Upper lobe of left lung (tissue), 6 donors: ENCODE data around the gene SYT9. TPM values are rescaled to one million over a fixed set of nuclear protein-coding genes. Genes with fewer than 3 reads are reported as not detected.

Source experiments
- ATAC-seq, 2 donors: fragments of 200-7000 bp; cut with Tn5 transposase; one replicate each; pipeline ENCODE4 v1.9.1; 2022; ENCODE audit warnings: mild to moderate bottlenecking in 2 of 2, moderate library complexity in 2 of 2; ENCODE audit not compliant: low FRiP score in 2 of 2
- DNase-seq, 2 donors: peaks; one replicate each; pipeline ENCODE4 v3.0.0-alpha.2; 2019 to 2020
- H3K27ac ChIP-seq, 4 donors: fragments of 200-600 bp; sonication (generic); one replicate each; pipeline ENCODE4 v1.5.1; 2016 to 2019
- H3K27me3 ChIP-seq, 4 donors: fragments of 200-600 bp; sonication (generic); one replicate each; pipeline ENCODE4 v1.5.1; 2017 to 2019
- H3K36me3 ChIP-seq, 4 donors: fragments of 200-600 bp; sonication (generic); one replicate each; pipeline ENCODE4 v1.5.1; 2016 to 2019
- H3K4me1 ChIP-seq, 4 donors: fragments of 200-600 bp; sonication (generic); one replicate each; pipeline ENCODE4 v1.5.1; 2018 to 2019
- H3K4me3 ChIP-seq, 4 donors: fragments of 200-600 bp; sonication (generic); one replicate each; pipeline ENCODE4 v1.5.1; 2017 to 2019; ENCODE audit warnings: mild to moderate bottlenecking in 2 of 4, moderate library complexity in 1 of 4
- H3K9me3 ChIP-seq, 4 donors: fragments of 200-600 bp; sonication (generic); one replicate each; pipeline ENCODE4 v1.5.1; 2018 to 2019
- CTCF ChIP-seq, 6 experiments: fragments of 450-650 bp in 4 of 6; fragments of 200-600 bp in 2 of 6; sonication (generic) in 2 of 6; IDR thresholded peaks; one replicate each; pipeline ENCODE4 v1.5.1; 2016 to 2019; ENCODE audit warnings: antibody characterized with exemption in 6 of 6
- EP300 ChIP-seq, 4 donors: sonication (generic); formaldehyde crosslinking; IDR thresholded peaks; one replicate each; pipeline ENCODE4 v1.5.1; 2017; ENCODE audit warnings: antibody characterized with exemption in 4 of 4, control low read depth in 2 of 4
- POLR2A ChIP-seq, 4 donors: fragments of 450-650 bp; IDR thresholded peaks; one replicate each; pipeline ENCODE4 v1.5.1; 2016 to 2017; ENCODE audit warnings: antibody characterized with exemption in 4 of 4, mild to moderate bottlenecking in 2 of 4
- POLR2AphosphoS5 ChIP-seq, 2 donors: sonication (generic); formaldehyde crosslinking; IDR thresholded peaks; one replicate each; pipeline ENCODE4 v1.5.1; 2017; ENCODE audit warnings: antibody characterized with exemption in 2 of 2
- WGBS, 2 donors: methylation state at CpG; one replicate each; pipeline ENCODE4 v1.1.5; 2017 to 2018; 5-methylcytosine and 5-hydroxymethylcytosine counted together
- total RNA-seq, 6 donors: library from RNA; depleted of rRNA in 4 of 6; stranded (reverse); fragments of >200 nt in 4 of 6; gene quantifications; one replicate each; pipeline versions ENCODE4 v1.1.0 to v1.2.1, GENCODE V29; 2016 to 2021
- donor health status: DM: no; HTN: no; CAD: no; lungs with moderate emphysema.
- donor health status: DM: no; HTN: yes; CAD: no; lungs with severe emphysema.

The SYT9 gene
- total RNA-seq, 6 donors from 2014 or later, result 0.27 to 0.30 TPM; not detected in 4

- no peaks in the 10 kb centered on the region for H3K4me1 ChIP-seq
- no peak for TF ChIP-seq POLR2AphosphoS5 (IDR thresholded peaks at IDR 0.05)
- no peak for TF ChIP-seq POLR2A (IDR thresholded peaks at IDR 0.05)
- no peak for TF ChIP-seq EP300 (IDR thresholded peaks at IDR 0.05)
- no peak for TF ChIP-seq CTCF (IDR thresholded peaks at IDR 0.05)
- no peak overlapping the region for H3K27ac ChIP-seq
- no peak overlapping the region for H3K4me3 ChIP-seq
- WGBS, 2 donors, result 22 to 48% methylated on average over 1 of the region's 1 CpG
- no peaks in the 10 kb centered on the region for H3K36me3 ChIP-seq
- H3K27me3 ChIP-seq, result no peaks in the 10 kb centered on the region
- DNase-seq (no peak), ATAC-seq (no peak)
- H3K9me3 ChIP-seq, result no peaks in the 10 kb centered on the region
Observed at GRCh38 chr11:7246179-7246578, 5.5 kb upstream of the SYT9 start.

- TF ChIP-seq POLR2A (IDR thresholded peaks at IDR 0.05) (no peak), CTCF (IDR thresholded peaks at IDR 0.05) (no peak), EP300 (IDR thresholded peaks at IDR 0.05) (no peak), POLR2AphosphoS5 (IDR thresholded peaks at IDR 0.05) (no peak)
- H3K27me3 ChIP-seq, result peaks cover 0 to 17% (median 8%) of the 10 kb centered on the region in 4 donors
- ATAC-seq (no peak), DNase-seq (no peak)
- 72 to 88% methylated on average over 3 of the region's 3 CpGs for WGBS, 2 donors
- no peak overlapping the region for H3K27ac ChIP-seq
- H3K36me3 ChIP-seq, result no peaks in the 10 kb centered on the region
- no peaks in the 10 kb centered on the region for H3K9me3 ChIP-seq
- H3K4me1 ChIP-seq, result peaks cover 9 to 18% (median 15%) of the 10 kb centered on the region in 4 donors
- H3K4me3 ChIP-seq, result no peak overlapping the region
Observed at GRCh38 chr11:7250166-7250565, 1.5 kb upstream of the SYT9 start.

- H3K4me3 ChIP-seq, result peak overlapping the region; percentile 35 to 56 (median 48)
Observed at GRCh38 chr11:7251487-7251835, 243 bp upstream of the SYT9 start.

GRCh38 chr11:7252683-7253213, 1.0 kb downstream of the SYT9 start:
- 6 to 11% methylated on average over 6 to 32 of the region's 33 CpGs for WGBS, 2 donors
- Histone ChIP-seq H3K27me3 (peaks cover 0 to 17% (median 8%) of the 10 kb centered on the region in 4 donors), H3K27ac (no peak overlapping the region), H3K4me3 (peak overlapping the region in 3 of 4 donors; percentile 43 to 56 (median 53)), H3K4me1 (peaks cover 9 to 18% (median 15%) of the 10 kb centered on the region in 4 donors), H3K9me3 (no peaks in the 10 kb centered on the region), H3K36me3 (no peaks in the 10 kb centered on the region)
- TF ChIP-seq POLR2AphosphoS5 (IDR thresholded peaks at IDR 0.05) (no peak), POLR2A (IDR thresholded peaks at IDR 0.05) (no peak), CTCF (IDR thresholded peaks at IDR 0.05) (no peak), EP300 (IDR thresholded peaks at IDR 0.05) (no peak)
- peak in 1 of 2 donors; percentile 59 for ATAC-seq
- DNase-seq, result peak in 1 of 2 donors; percentile 80

More at GRCh38 chr11:7251487-7251835, 243 bp upstream of the SYT9 start:
- Histone ChIP-seq H3K27ac (no peak overlapping the region), H3K27me3 (peaks cover 0 to 17% (median 8%) of the 10 kb centered on the region in 4 donors), H3K36me3 (no peaks in the 10 kb centered on the region), H3K9me3 (no peaks in the 10 kb centered on the region), H3K4me1 (peaks cover 9 to 18% (median 15%) of the 10 kb centered on the region in 4 donors)
- 16 to 25% methylated on average over 2 to 9 of the region's 28 CpGs for WGBS, 2 donors
- no peak for ATAC-seq
- DNase-seq, result no peak
- TF ChIP-seq EP300 (IDR thresholded peaks at IDR 0.05) (no peak), CTCF (IDR thresholded peaks at IDR 0.05) (no peak), POLR2A (IDR thresholded peaks at IDR 0.05) (no peak), POLR2AphosphoS5 (IDR thresholded peaks at IDR 0.05) (no peak)

- no peak overlapping the region for H3K4me3 ChIP-seq
- ATAC-seq (no peak), DNase-seq (no peak)
- no peaks in the 10 kb centered on the region for H3K36me3 ChIP-seq
- no peak for TF ChIP-seq POLR2AphosphoS5 (IDR thresholded peaks at IDR 0.05)
- TF ChIP-seq POLR2A (IDR thresholded peaks at IDR 0.05), result no peak
- no peak for TF ChIP-seq CTCF (IDR thresholded peaks at IDR 0.05)
- TF ChIP-seq EP300 (IDR thresholded peaks at IDR 0.05), result no peak
- no peak overlapping the region for H3K27ac ChIP-seq
- H3K4me1 ChIP-seq, result peaks cover 9 to 18% (median 15%) of the 10 kb centered on the region in 4 donors
- peaks cover 0 to 17% (median 8%) of the 10 kb centered on the region in 4 donors for H3K27me3 ChIP-seq
- 45 to 48% methylated on average over 6 of the region's 6 CpGs for WGBS, 2 donors
- no peaks in the 10 kb centered on the region for H3K9me3 ChIP-seq
Observed at GRCh38 chr11:7253800-7254199, 2.1 kb downstream of the SYT9 start.
